GM18861 (cell line): ENCODE results near the gene HES5.

Experiments
- ATAC-seq: cut with Tn5 transposase; IDR thresholded peaks from one replicate; pipeline ENCODE4 v1.9.1; 2021; ENCODE audit not compliant: unreplicated experiment

Gene HES5

GRCh38 chr1:2533365-2533764 lies 3.3 kb upstream of the HES5 start:
- ATAC-seq = no peak

- ATAC-seq = no peak
These were observed 2.6 kb upstream of the HES5 start for GRCh38 chr1:2532485-2533160.

DNA sequence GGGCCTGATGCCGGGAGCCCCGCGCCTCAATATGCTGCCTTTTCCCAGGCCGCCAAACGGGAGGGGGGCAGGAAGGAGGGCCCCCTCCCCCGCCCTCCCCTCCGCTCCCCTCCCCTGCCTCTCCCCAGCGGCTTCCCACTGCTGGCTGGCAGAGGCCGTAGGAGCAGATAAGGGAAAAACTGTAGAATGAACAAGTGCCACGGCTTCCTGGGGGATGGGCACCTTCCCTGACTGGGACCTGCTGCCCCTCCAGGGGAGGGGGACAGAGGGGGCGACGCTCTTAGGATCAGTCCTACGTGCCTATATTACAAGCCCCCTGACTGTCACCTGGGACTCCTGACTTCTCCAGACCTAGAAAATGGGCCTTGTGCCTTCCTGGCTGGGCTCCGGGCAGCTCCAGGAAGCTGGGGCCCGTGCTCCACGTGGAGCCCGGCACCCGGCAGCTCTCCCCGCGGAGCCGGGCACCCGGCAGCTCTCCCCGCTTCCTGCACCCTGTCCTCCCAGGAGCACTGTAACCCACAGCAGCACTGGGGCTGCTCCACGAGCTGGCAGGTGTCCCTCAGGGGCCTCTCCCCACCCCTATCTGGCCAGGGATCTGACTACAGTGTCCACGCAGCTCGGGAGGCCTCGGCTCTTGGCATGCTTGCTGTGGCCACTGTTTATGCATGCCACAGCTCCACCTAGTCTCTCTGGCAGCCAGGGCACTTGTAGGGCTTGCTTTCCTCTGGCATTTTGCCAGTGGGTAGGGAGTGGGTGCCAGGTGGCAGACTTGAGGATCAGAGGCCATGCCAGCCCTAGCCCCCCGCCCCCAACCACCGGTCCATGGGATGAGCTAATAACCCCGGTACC lies 674 bp upstream of the HES5 start:
- no peak for ATAC-seq

DNA sequence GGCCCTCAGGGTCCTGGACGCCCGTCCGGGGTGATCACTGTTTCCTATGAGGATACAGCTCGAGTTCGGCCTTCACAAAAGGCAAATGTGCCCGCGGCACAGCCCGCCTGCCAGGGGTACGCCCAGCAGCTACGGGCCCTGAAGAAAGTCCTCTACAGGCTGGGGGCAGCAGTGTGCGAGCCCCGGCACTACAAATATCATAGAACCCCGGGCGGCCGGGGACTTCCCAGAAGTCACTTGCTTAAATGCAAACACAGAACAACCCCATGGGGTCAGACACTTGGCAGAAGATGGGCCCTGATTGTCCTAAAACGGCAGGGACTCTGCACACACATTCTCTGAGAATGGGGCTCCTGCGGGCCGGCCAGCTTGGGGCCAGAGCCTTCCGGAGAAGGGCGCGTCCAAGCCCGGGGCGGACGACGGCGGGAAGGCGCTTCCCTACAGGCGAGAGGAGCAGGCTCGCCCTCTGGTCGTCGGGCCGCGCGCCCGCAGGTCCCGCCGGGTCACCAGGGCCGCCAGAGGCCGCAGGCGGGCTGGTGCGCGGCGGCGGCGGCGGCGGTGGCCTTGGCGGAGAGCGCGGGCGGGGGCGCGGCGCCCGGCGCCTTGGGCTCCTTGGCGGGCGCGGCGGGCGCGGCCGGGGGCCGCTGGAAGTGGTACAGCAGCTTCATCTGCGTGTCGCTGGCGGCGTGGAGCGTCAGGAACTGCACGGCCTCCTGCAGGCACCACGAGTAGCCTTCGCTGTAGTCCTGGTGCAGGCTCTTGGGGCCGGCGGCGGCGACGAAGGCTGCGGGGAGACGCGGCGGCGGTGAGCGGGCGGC lies 888 bp downstream of the HES5 start:
- no peak for ATAC-seq

- ATAC-seq = no peak
These were observed 1.5 kb downstream of the HES5 start for GRCh38 chr1:2528611-2528965.

- ATAC-seq = no peak
These were observed 2.0 kb downstream of the HES5 start for GRCh38 chr1:2528016-2528415.

DNA sequence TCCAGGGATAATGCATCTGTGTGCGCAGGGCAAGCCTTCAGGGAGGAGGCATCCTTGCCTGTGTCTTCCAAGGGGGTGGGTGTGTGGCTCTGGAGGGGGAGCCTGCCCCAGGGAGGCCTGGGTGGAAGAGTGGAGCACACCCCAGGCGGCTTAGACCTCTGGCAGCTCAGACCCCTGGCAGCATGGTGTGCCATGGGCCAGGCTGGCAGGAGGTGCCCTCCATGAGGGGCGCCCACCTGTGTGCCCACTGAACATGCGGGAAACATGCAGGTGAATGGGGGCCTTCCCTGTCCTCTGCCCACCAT lies 2.6 kb downstream of the HES5 start:
- no peak for ATAC-seq

DNA sequence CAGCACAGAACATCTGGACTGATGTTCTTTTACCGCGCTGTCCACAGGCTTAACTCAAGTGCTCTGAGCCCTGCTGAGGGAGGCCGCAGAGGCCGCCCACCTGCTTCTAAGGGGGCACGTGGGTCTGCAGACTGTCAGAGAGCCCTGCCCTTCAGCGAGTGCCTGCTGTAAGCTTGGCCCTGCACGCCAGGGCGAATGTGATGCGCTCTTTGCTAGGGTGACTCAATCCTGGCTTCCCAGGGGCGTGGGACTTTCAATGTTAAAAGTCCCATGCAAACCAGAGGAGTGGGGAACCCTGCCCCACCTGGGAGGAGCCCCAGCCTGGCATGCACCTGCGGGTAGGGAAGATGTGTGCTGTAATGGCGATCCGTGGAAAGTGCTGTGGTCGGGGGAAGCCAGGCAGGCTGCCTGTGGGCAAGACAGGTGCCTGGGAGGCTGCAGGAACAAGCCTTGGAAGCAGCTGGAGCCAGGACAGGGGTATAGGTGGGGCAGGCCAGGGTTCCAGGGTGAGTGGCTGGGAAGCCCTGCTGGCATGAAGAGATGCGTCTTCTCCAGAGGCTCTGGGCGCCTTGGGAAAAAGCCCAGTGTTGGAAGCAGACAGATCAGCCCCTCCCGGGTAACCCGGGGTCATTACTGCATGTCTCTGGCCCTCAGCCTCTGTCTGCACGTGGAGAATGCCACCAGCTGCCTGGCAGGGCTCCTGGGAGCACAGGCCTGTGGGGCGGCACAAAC lies 3.1 kb downstream of the HES5 start:
- peak; percentile 32 for ATAC-seq

DNA sequence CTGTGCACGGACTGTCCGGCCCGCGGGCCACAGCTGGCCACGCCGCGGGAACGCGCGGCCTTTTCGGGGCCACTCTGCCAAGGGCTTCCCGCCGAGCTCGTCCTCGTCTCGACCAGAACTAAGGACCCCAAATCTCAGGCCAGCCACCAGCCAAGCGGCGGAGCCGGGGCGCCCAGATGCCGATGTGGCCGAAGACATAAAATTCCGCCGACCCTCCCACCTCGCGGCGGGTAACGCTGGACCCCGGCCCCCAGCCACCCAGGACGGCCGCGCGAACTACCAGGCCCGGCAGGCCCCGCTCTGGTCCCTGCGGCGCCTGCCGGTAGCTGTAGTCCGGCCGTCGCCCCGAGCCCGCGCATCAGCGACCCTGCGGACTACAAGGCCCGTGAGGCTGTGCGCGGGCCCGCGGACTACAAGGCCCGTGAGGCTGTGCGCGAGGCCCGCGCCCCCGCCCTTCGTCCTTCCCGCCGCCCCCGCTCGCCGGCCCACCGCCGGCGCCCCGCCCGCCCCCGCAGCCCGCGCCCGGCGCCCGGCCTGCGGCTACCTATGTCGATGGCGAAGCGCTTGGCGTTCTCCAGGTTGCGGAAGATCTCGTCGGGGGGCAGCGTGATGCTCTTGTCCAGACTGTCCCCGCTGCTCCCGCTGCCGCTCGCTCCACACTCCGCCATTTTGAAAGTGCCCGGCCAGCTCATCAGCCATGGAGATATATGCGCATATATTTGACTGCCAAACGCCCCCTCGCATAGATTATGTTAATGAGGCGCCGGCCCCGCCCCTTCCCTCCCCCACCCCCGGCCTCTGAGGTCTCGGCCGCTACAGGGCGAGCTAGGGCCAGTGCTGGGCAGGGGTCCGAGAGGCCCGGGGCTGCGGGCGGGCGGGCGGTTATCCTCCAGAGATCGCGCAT lies 3.9 kb downstream of the HES5 start, which contains the start of gene PANK4:
Gene PANK4 (minus strand): TSS at position 677 of the 904 bp plus-strand sequence. CDS start 9 bp downstream, at position 668.
- ATAC-seq = peak; percentile 56

GRCh38 chr1:2525572-2525919 lies 4.5 kb downstream of the HES5 start:
- no peak for ATAC-seq

- ATAC-seq = no peak
These were observed 6.0 kb downstream of the HES5 start for GRCh38 chr1:2523891-2524609.

- no peak for ATAC-seq
These were observed 6.7 kb downstream of the HES5 start for GRCh38 chr1:2523191-2523890.

- no peak for ATAC-seq
These were observed 7.8 kb downstream of the HES5 start for GRCh38 chr1:2522230-2522629.

DNA sequence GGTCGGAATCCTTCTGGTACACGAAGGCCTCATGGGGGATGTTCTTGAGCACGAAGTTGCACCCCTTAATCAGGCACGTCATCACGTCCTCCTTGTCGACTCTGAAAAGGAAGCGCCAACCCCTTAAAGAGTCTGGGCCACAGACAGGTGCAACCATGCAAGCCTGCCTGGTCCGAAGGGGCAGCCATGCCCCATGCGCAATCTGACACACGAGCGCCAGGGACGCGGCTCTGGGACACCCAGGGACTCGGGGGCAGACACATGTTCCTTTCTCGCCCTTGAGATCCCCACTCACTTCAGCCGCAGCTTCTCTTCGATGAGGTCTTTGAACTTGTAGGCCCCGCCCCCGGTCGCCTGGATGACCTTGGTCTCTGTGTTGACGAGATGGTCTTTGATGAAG lies 9.3 kb downstream of the HES5 start:
- no peak for ATAC-seq

DNA sequence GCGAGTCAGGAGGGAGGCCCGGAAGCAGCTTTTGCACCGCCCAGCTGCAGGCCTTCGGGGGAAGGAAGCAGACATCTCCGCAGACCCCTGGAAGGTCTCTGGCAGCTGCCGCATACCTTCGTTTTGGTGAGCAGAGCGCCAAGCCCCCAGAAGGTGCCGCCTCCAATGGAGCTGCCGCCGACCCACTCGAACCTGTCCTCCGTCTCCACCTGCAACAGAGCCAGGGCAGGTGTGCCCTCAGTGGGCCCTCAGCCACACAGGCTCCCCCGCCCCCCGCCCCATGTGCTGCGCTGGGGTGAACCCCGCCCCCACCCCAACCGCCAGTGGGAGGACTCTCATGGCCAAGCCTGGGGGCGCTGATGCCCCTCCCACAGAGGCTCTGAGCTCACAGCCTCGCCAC lies 9.9 kb downstream of the HES5 start:
- no peak for ATAC-seq

- no peak for ATAC-seq
These were observed 10.3 kb downstream of the HES5 start for GRCh38 chr1:2519729-2520128.

GRCh38 chr1:2519029-2519685 lies 10.9 kb downstream of the HES5 start:
- no peak for ATAC-seq

DNA sequence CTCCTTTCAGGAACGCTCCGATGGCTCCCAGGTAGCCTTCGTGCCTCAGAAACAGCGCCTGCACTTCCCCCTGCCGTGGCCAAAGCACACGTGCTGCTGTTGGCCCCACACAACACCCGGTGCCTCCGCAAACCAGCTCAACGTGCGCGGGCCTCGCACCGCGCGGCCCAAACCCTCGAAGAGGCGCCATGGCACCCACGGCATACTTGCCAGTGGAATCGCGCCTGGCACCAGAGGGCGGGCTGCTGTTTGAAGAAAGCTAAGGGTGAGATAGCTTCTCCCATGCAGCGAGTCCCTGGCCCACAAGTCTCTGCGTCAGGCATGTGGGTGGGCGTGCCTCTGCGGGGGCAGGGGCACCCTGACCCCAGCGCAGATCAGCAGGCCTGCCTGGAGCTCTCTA lies 11.5 kb downstream of the HES5 start:
- no peak for ATAC-seq
